GM18907 (cell line): ENCODE measurements around the gene SLC44A1.

Experiments
- ATAC-seq: cut with Tn5 transposase; IDR thresholded peaks from one replicate; pipeline ENCODE4 v1.9.1; 2021; ENCODE audit warnings: mild to moderate bottlenecking, moderate library complexity; ENCODE audit not compliant: unreplicated experiment

SLC44A1 gene

GRCh38 chr9:105331160-105331559 lies 86.7 kb downstream of the SLC44A1 start:
- ATAC-seq: no peak

- ATAC-seq: no peak
These were observed 87.3 kb downstream of the SLC44A1 start for GRCh38 chr9:105331755-105332154.

DNA sequence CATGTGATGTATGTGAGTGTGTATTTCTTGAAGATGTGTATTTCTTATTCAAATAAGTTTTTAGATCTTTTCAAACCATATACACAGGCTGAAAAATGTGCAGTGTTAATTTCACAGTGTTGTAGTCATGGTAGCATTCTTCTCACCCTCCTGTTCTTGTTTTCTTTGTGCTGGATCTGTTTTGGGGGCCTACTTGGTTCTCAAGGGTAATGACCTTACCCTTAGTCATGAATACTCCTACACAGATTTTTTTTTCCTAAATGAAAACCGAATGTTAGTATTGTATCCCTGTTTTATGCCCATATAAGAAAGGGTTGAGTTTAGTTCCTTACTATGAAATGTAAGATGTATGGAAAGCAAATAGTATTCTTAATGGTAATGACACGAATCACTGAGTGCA lies 88.0 kb downstream of the SLC44A1 start:
- ATAC-seq: no peak

DNA sequence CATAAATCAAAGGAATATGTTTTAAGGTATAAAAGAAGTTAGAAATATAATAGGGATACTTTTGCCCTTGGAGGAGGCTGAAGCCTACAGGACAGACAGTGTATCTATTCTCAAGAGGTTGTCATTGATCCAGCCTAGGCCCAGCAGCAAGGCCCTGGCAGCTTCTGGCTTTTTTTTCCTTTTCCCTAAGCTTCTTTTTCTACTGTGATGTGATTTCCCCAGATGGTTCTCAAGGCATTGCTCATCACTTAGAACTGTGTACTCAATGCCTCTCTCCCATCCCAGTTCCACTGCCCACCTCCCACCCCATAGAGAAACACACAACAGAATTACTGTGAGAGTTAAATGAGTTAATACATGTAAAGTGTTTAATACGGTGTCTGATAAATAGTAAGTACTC lies 88.6 kb downstream of the SLC44A1 start:
- ATAC-seq: no peak

GRCh38 chr9:105333811-105334210 lies 89.4 kb downstream of the SLC44A1 start:
- no peak for ATAC-seq

DNA sequence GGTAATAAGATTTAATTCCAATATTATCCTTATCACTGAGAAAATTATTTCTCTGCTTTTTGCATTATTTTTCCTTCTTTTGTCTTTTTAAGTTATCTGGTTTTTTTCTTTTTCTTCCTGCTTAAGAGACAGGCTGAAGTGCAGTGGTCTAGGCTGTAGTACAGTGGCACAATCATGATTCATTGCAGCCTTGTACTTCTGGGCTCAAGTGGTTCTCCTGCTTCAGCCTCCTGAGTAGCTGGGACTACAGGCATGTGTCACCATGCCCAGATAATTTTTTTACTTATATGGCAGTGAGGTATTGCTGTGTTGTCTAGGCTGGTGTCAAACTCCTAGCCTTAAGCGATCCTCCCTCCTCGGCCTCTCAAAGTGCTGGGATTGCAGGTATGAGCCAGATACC lies 93.9 kb downstream of the SLC44A1 start:
- ATAC-seq: no peak

DNA sequence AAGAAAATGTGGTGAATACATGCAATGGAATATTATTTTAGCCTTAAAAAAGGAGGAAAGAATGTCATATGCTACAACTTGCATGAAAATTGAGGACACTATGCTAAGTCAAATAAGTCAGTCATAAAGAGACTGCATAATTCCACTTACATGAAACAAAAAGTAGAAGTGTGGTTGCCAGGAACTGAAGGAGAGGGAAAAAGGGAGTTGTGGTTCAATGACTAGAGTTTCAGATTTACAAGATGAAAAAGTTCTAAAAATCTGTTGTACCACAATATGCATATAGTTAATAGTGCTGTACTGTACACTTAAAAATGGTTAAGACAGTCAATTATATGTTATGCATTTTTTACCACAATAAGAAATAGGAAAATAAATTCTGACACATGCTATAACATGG lies 95.4 kb downstream of the SLC44A1 start:
- ATAC-seq: no peak

- peak; percentile 77 for ATAC-seq
These were observed 97.1 kb downstream of the SLC44A1 start for GRCh38 chr9:105341434-105342146.

GRCh38 chr9:105342147-105342505 lies 97.7 kb downstream of the SLC44A1 start:
- ATAC-seq: peak; percentile 5

DNA sequence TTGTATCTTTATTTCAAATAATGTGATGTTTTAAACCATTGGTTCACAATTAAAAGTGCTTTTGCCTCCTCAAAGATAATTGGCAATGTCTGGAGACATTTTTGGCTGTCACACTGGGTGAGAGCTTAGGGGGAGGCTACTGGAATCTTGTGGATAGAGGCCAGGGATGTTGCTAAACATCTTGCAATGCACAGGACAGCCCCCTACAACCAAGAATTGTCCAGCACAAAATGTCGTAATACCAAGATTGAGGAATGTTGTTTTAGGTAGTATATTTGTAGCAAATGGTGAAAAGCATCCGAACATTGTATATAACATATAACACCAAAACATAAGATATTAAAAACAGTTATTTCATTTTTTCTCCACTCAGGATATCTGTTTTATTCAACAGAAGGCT lies 99.8 kb downstream of the SLC44A1 start:
- no peak for ATAC-seq

GRCh38 chr9:105345626-105346025 lies 101.2 kb downstream of the SLC44A1 start:
- ATAC-seq: no peak

DNA sequence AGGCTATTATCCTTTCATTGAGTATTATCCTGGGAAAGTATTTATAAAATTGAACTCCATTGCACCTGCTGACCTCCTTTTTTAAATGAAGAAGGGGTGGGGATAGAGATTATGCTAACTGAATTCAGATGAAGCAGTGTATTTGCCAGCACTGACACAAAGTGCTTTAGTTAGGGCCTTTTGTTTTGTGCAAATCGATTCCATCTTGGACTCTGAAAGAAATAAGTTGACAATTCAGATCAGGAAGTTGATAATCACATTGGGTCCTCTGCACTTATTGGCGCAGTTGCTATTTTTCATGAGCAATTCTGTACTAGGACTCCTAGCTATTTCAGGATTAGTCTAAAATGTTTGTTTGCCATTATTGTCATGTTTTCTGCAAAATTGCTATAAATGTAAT lies 101.8 kb downstream of the SLC44A1 start:
- no peak for ATAC-seq

GRCh38 chr9:105354448-105354847 lies 110.0 kb downstream of the SLC44A1 start:
- no peak for ATAC-seq

DNA sequence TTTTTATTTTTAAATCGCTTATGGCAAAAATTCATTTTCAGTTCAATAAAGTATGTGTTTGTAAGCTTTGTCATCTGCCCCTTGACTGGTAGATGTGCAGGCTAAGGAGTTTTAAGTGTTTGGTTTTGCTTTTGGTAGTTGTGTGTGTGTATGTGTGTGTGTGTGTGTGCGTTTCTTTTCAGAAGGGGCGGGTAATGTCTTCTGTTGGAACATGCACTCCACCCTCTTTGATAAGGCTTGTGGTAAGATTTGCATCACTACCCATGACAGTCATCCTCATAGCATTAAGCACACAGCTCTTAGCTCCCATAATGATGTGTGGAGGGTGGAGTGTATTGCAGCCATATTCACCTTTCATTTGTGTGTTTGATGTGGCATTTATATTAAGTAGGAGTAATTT lies 111.3 kb downstream of the SLC44A1 start:
- ATAC-seq: peak; percentile 64

- ATAC-seq: peak; percentile 92
These were observed 113.5 kb downstream of the SLC44A1 start for GRCh38 chr9:105357937-105358336.

- peak; percentile 58 for ATAC-seq
These were observed 115.4 kb downstream of the SLC44A1 start for GRCh38 chr9:105359892-105360291.

DNA sequence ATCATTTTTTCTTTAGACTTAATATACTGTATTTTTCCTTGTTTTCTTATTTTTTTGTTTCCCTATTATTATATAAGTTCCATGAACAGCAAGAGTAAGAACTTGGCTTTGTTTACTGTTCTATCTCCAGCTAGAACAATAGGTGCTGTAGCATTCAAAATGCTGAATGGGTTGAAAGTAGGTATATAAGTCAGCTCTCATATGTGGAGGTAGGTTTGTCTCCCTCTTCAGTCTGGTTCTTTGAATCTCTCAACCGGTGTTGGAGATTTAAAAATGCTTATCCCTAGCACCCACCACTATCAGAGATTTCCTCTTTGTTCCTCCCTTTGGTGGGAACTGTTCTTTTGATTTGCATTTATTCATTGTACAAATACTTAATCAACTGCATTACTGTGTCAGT lies 115.9 kb downstream of the SLC44A1 start:
- no peak for ATAC-seq

DNA sequence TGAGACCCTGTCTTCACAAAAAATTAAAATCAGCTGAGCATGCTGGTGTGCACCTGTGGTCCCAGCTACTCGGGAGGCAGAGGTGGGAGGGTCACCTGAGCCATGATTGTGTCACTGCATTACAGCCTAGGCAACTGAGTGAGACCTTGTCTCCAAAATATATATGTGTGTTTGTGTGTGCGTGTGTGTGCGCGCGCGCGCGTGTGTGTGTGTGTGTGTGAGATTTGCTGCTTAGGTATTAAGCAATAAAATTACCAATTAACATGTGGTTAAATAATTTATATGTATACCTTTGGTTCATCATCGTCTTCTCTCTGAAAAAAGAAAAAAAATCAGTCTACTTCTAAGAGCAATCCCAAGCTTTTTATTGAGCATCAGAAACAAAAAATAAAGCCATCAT lies 117.4 kb downstream of the SLC44A1 start:
- no peak for ATAC-seq

DNA sequence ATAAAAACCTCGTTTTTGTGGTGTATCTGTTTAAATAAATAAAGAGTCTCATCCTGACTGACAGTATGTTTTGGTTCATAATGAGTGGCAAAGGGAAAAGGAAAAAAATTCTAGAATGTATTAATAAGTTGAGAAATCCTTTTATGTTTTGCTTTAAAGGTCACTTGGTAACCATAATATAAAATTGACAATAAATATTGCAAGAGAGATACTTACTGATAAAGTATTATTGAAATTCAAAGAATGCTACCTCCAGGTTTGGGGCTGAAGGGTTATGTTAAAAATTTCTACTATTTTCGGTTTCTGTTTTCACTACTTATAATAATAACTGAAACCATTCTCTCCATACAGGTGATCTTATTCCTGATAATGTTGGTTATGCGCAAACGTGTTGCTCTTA lies 118.0 kb downstream of the SLC44A1 start:
- no peak for ATAC-seq

GRCh38 chr9:105363837-105364236 lies 119.4 kb downstream of the SLC44A1 start:
- no peak for ATAC-seq

DNA sequence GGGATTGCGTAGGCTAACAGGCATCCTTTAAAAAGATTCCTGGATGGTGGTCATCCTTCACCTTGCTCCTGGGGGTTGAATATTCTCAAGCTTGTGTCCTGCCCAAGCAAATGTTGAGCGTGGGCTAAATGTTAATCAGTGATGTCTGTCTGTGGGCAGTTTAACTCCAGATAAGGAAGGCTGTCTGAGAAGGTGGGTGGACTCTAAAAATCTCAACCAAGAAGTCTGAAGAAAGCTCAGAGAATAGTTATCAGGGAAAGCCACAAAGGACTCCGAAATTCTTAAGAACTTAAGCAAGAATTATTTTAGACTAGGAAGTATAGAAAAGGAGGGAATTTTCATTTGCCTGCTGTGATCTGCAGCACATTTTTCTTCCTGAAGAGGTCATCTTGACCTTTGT lies 125.5 kb downstream of the SLC44A1 start:
- no peak for ATAC-seq

GRCh38 chr9:105373723-105374122 lies 129.3 kb downstream of the SLC44A1 start:
- ATAC-seq: no peak

DNA sequence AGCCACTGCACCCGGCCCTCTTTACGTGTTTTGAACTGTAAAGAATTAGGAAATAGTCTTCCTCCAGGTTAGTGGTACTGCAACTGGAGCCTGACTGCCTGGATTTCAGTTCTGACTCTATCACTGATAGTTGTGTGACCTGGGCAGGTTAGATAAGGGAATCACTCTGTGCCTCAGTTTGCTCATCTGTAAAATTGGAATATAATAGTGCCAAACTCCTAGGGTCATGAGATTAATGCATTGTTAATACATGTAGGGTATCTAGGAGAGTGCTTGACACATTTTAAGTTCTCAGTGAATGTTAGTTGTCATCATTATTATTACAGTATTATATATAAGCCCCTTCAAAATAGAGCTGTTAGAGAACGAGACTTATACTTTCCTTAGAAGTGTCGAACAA lies 130.9 kb downstream of the SLC44A1 start:
- ATAC-seq: no peak
